Measurements from ENCODE around the gene ST6GALNAC6. TPM values are rescaled to one million over a fixed set of nuclear protein-coding genes. Genes with fewer than 3 reads are reported as not detected.

ST6GALNAC6 gene
- total RNA-seq, 4 donors from 2014 or later: 7.7 to 88.3 (median 18.9) TPM

GRCh38 chr9:127927201-127927987 is 28.0 kb upstream of the ST6GALNAC6 start:
- H3K27me3 ChIP-seq: peaks cover 0 to 21% of the 10 kb centered on the region in 2 donors
- TF ChIP-seq CTCF (IDR thresholded peaks at IDR 0.05): no peak
- no peak for TF ChIP-seq POLR2A (IDR thresholded peaks at IDR 0.05)
- DNase-seq: peak; percentile 82 to 90 (median 86)
- H3K4me1 ChIP-seq: peaks cover 0 to 33% (median 20%) of the 10 kb centered on the region in 4 donors
- H3K9me3 ChIP-seq: no peaks in the 10 kb centered on the region
- no peak overlapping the region for H3K27ac ChIP-seq
- peak overlapping the region; percentile 18 to 47 (median 36) for H3K4me3 ChIP-seq
- no peaks in the 10 kb centered on the region for H3K36me3 ChIP-seq

- Histone ChIP-seq H3K27me3 (peaks cover 0 to 21% of the 10 kb centered on the region in 2 donors), H3K27ac (no peak overlapping the region), H3K36me3 (no peaks in the 10 kb centered on the region), H3K9me3 (no peaks in the 10 kb centered on the region), H3K4me1 (peaks cover 0 to 36% (median 21%) of the 10 kb centered on the region in 4 donors), H3K4me3 (peak overlapping the region; percentile 18 to 47 (median 36))
- no peak for DNase-seq
- no peak for TF ChIP-seq POLR2A (IDR thresholded peaks at IDR 0.05)
- no peak for TF ChIP-seq CTCF (IDR thresholded peaks at IDR 0.05)
Measured at GRCh38 chr9:127926906-127927200, 27.4 kb upstream of the ST6GALNAC6 start.

GRCh38 chr9:127925959-127926905 is 26.8 kb upstream of the ST6GALNAC6 start:
- Histone ChIP-seq H3K27ac (no peak overlapping the region), H3K4me3 (no peak overlapping the region), H3K9me3 (no peaks in the 10 kb centered on the region), H3K36me3 (no peaks in the 10 kb centered on the region), H3K27me3 (peaks cover 0 to 21% of the 10 kb centered on the region in 2 donors), H3K4me1 (peaks cover 0 to 36% (median 24%) of the 10 kb centered on the region in 4 donors)
- TF ChIP-seq CTCF (IDR thresholded peaks at IDR 0.05) (no peak), POLR2A (IDR thresholded peaks at IDR 0.05) (no peak)
- no peak for DNase-seq

GRCh38 chr9:127924736-127925444 is 25.5 kb upstream of the ST6GALNAC6 start:
- no peaks in the 10 kb centered on the region for H3K36me3 ChIP-seq
- H3K4me1 ChIP-seq: peaks cover 0 to 27% (median 20%) of the 10 kb centered on the region in 4 donors
- TF ChIP-seq CTCF (IDR thresholded peaks at IDR 0.05) (no peak), POLR2A (IDR thresholded peaks at IDR 0.05) (no peak)
- no peaks in the 10 kb centered on the region for H3K9me3 ChIP-seq
- no peak for DNase-seq
- no peak overlapping the region for H3K27ac ChIP-seq
- no peak overlapping the region for H3K4me3 ChIP-seq
- peaks cover 0 to 21% of the 10 kb centered on the region in 2 donors for H3K27me3 ChIP-seq

GRCh38 chr9:127923771-127924170 is 24.4 kb upstream of the ST6GALNAC6 start:
- TF ChIP-seq CTCF (IDR thresholded peaks at IDR 0.05) (no peak), POLR2A (IDR thresholded peaks at IDR 0.05) (no peak)
- DNase-seq: no peak
- no peaks in the 10 kb centered on the region for H3K36me3 ChIP-seq
- peaks cover 3 to 31% (median 22%) of the 10 kb centered on the region in 4 donors for H3K4me1 ChIP-seq
- peaks cover 0 to 14% of the 10 kb centered on the region in 2 donors for H3K27me3 ChIP-seq
- H3K27ac ChIP-seq: no peak overlapping the region
- no peaks in the 10 kb centered on the region for H3K9me3 ChIP-seq
- H3K4me3 ChIP-seq: no peak overlapping the region

Data from Peyer's patch (tissue), 4 donors.